Stimulated activated naive CD8-positive, alpha-beta T cell treated with anti-CD3 and anti-CD28 coated beads, Interleukin-15, amount 100 ng/mL, for 72 hours (primary cell): ENCODE results near the gene EPPIN.
"Not testable (repeated sequence)": the region's sequence is repeated elsewhere in the genome, so short reads cannot be mapped to it uniquely, and the experiment has no call there.

Experiments used
- ATAC-seq: fragments of 150-1000 bp; cut with Tn5 transposase; 2 replicates; pipeline ENCODE4 v1.10.0; 2021; ENCODE audit warnings: mild to moderate bottlenecking, moderate library complexity
- DNase-seq, 2 donors: peaks; one replicate each; pipeline ENCODE4 v3.0.0; 2021 to 2022
- H3K27ac Mint-ChIP-seq, 2 donors: one replicate each; pipeline ENCODE4 v1.8.0; 2022; ENCODE audit warnings: mild to moderate bottlenecking in 2 of 2, mixed read lengths in 2 of 2, moderate library complexity in 2 of 2
- H3K27me3 Mint-ChIP-seq: one replicate; pipeline ENCODE4 v1.8.0; 2022; ENCODE audit warnings: mixed read lengths
- H3K4me1 Mint-ChIP-seq: one replicate; pipeline ENCODE4 v1.8.0; 2022; ENCODE audit warnings: mild to moderate bottlenecking, mixed read lengths
- H3K4me3 Mint-ChIP-seq, 2 donors: one replicate each; pipeline ENCODE4 v1.8.0; 2022; ENCODE audit warnings: mild to moderate bottlenecking in 2 of 2, mixed read lengths in 2 of 2, moderate library complexity in 1 of 2
- H3K9me3 Mint-ChIP-seq, 2 donors: one replicate each; pipeline ENCODE4 v1.8.0; 2022; ENCODE audit warnings: mixed read lengths in 2 of 2

EPPIN gene

DNA sequence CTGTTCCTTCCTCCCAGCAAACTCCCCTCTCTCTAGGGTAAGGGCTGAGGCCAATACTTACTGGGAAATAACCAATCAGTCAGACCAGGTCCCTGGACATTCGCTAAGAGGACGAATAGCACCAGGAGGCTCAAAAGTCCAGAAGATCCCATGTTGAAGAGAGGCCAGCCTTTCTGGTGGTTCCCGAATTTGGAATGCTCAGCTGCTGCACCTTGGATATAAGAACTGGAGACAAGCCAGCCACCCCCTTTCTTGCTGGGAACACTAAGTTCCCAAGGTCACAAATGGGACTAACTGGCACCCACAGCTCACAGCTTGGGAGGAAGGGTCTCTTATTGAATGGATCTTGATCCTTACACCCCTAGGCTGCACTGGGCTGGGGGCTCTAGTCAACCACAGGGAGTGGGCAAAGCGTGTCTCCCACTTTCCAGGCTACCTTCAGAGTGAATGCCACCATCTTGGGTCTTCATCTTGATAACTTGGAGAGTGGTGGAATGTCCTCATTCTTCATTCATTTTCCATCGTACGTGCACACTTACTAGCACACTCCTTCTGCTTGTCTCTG, at the start of gene EPPIN:
EPPIN (minus strand) TSS at position 196 of the 565 bp plus-strand sequence; CDS start at position 152, 44 bp downstream.
- no peak for DNase-seq
- H3K27me3 Mint-ChIP-seq = peaks cover 22% of the 10 kb centered on the region
- H3K4me3 Mint-ChIP-seq = no peak within 1 kb of the TSS
- peaks cover 0 to 8% of the 10 kb centered on the region in 2 donors for H3K9me3 Mint-ChIP-seq
- H3K4me1 Mint-ChIP-seq = no peaks in the 10 kb centered on the region
- ATAC-seq = no peak
- no peak within 1 kb of the TSS for H3K27ac Mint-ChIP-seq

- Mint-ChIP-seq H3K4me3 (no peak overlapping the region), H3K27ac (no peak overlapping the region), H3K9me3 (no peaks in the 10 kb centered on the region), H3K27me3 (peaks cover 59% of the 10 kb centered on the region), H3K4me1 (no peaks in the 10 kb centered on the region)
- ATAC-seq (no peak), DNase-seq (no peak)
These were observed 48.0 kb upstream of the EPPIN start for GRCh38 chr20:45595235-45595634.

GRCh38 chr20:45593498-45593897, 46.3 kb upstream of the EPPIN start:
- no peak overlapping the region for H3K4me3 Mint-ChIP-seq
- no peak for DNase-seq
- H3K4me1 Mint-ChIP-seq = no peaks in the 10 kb centered on the region
- no peak for ATAC-seq
- H3K27me3 Mint-ChIP-seq = peaks cover 61% of the 10 kb centered on the region
- no peaks in the 10 kb centered on the region for H3K9me3 Mint-ChIP-seq
- no peak overlapping the region for H3K27ac Mint-ChIP-seq

DNA sequence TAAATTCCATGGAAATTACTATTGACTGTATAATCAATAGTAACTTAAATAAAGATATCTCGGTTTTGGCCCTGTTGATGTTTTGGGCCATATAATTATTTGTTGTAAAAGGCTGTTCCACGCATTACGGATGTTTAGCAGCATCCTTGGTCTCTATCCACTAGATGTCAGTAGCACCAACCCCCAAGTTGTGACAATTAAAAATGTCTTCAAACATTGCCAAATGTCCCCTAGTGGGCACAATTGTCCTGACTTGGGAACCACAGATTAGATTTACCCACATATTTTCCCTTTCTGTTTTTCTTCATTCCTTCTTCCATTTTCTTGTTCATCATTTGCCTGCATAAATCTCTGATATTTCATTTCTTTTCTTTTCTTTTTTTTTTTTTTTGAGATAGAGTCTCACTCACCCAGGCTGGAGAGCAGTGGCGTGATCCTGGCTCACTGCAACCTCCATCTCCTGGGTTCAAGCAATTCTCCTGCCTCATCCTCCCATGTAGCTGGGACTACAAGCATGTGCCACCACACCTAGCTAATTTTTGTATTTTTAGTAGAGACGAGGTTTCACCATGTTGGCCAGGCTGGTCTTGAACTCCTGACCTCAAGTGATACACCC, 45.5 kb upstream of the EPPIN start:
- peaks cover 57% of the 10 kb centered on the region for H3K27me3 Mint-ChIP-seq
- no peaks in the 10 kb centered on the region for H3K4me1 Mint-ChIP-seq
- DNase-seq = peak; percentile 14 to 33
- no peak overlapping the region for H3K27ac Mint-ChIP-seq
- H3K4me3 Mint-ChIP-seq = no peak overlapping the region
- ATAC-seq = peak; percentile 83
- H3K9me3 Mint-ChIP-seq = no peaks in the 10 kb centered on the region

DNA sequence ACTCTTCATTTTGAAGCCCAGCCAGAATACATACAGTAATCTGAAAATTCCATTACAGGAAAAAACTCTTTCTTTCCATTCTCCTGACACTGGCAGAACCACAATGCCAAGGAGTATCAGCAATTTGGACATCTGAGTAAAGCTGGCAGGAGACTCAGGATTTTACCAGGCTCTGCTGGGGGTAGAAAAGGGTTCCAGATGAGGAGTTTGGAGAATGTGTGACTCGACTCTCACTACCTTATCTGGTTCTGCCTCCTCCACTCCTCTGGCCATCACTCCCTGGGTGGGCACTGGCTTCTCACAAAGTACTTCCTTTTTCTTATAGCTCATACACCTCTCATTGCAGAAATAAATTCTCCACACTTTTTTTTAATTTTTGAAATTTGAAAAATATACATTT, 42.5 kb upstream of the EPPIN start:
- ATAC-seq (no peak), DNase-seq (no peak)
- H3K27me3 Mint-ChIP-seq = peaks cover 44% of the 10 kb centered on the region
- no peaks in the 10 kb centered on the region for H3K9me3 Mint-ChIP-seq
- no peaks in the 10 kb centered on the region for H3K4me1 Mint-ChIP-seq
- no peak overlapping the region for H3K4me3 Mint-ChIP-seq
- H3K27ac Mint-ChIP-seq = no peak overlapping the region

DNA sequence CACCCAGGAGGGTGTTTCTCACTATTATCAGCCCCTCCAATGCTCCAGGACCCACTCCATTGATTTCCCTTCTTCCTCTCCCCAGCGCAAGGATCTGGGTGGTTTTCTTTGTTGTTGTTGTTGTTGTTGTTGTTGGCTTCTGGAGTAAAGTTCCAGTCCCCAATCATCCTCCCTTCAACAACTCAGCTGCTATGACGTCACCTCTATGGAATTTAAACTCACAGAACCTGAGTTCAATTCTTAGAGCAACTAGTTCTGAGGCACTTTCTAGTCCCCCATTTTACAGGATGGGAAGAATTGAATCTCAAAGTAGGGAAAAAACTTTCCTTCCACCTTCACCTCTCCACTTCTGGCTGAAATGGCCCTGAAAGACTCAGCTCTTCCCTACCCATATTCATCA, 41.6 kb upstream of the EPPIN start:
- Mint-ChIP-seq H3K4me3 (no peak overlapping the region), H3K4me1 (no peaks in the 10 kb centered on the region), H3K27ac (no peak overlapping the region), H3K27me3 (peaks cover 35% of the 10 kb centered on the region), H3K9me3 (no peaks in the 10 kb centered on the region)
- DNase-seq (no peak), ATAC-seq (no peak)

DNA sequence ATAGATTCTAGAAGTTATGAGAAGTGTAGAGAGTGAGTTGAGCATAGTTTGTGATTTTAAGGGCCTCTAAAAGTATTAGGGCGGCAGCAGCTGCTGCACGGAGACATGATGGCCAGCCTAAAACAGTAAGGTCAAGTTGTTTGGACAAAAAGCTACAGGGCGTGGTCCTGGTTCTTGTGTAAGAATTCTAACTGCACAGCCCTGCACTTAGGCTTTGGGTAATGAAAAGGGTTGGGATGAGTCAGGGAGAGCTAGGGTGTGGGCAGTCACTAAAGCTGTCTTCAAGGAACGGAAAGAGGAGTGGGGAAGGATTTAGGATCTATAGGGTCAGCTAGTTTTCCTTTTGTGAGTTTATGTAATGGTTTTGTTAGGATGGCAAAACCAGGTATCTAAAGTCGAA, 38.8 kb upstream of the EPPIN start:
- not testable (repeated sequence) for H3K9me3 Mint-ChIP-seq, H3K4me1 Mint-ChIP-seq, H3K4me3 Mint-ChIP-seq, H3K27ac Mint-ChIP-seq, ATAC-seq, DNase-seq
- peaks cover 14% of the 10 kb centered on the region for H3K27me3 Mint-ChIP-seq

DNA sequence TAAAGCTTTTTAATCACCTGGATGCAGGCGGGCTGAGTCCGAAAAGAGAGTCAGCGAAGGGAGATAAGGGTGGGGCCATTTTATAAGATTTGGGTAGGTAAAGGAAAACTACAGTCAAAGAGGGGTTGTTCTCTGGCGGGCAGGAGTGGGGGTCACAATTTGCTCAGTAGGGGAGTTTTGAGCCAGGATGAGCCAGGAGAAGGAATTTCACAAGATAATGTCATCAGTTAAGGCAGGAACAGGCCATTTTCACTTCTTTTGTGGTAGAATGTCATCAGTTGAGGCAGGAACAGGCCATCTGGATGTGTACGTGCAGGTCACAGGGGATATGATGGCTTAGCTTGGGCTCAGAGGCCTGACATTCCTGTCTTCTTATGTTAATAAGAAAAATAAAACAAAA, 37.1 kb upstream of the EPPIN start:
- not testable (repeated sequence) for DNase-seq, H3K4me1 Mint-ChIP-seq, H3K4me3 Mint-ChIP-seq

DNA sequence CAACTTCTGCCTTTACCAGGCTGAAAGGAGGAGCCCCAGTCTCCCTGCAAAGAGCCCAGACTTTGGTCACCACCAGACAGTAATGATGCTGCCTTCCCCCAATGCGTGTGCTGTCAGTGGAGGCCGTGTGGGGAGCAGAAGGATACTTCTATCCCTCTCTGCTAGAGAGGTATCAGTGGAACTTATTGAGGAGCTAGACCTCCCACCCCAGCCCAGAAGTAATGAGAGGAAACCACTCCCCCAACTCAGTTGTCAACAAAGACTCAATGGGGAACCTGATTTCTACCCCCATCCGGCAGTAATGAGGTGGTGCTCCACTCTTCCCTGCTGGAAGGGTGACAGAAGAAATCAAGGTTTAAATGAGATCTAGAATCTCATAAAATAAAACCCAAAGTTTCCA, 36.3 kb upstream of the EPPIN start:
- Mint-ChIP-seq H3K27me3 (peaks cover 14% of the 10 kb centered on the region), H3K4me3 (no peak overlapping the region), H3K9me3 (no peaks in the 10 kb centered on the region), H3K4me1 (no peaks in the 10 kb centered on the region), H3K27ac (no peak overlapping the region)
- no peak for ATAC-seq
- no peak for DNase-seq

More for the DNA sequence above, 37.1 kb upstream of the EPPIN start:
- peaks cover 16% of the 10 kb centered on the region for H3K27me3 Mint-ChIP-seq
- H3K9me3 Mint-ChIP-seq, ATAC-seq, H3K27ac Mint-ChIP-seq: not testable (repeated sequence)

DNA sequence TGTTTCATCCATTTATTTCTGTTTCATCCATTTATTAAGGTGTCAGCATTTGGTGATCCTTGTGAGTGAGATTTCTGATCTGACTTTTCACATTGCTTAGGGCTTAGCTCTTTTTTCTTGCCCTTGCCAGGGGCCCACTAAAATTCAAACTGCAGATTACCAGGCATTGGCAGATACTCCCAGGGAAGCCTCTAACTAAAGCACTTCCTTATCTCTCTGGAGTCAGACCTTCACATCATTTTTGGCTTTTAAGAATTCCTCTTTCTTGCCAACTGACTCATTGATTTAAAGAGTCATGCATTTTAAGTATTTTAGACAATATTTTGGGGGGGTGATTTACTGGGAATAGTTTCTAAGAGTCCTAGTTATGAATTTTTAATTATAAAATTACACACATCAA, 34.5 kb upstream of the EPPIN start:
- Mint-ChIP-seq H3K9me3 (no peaks in the 10 kb centered on the region), H3K4me3 (no peak overlapping the region), H3K27me3 (peaks cover 11% of the 10 kb centered on the region), H3K27ac (peak overlapping the region in 1 of 2 donors; percentile 4), H3K4me1 (no peaks in the 10 kb centered on the region)
- DNase-seq = no peak
- ATAC-seq = no peak

GRCh38 chr20:45579184-45579583, 32.0 kb upstream of the EPPIN start, which contains the start of gene WFDC8:
WFDC8 (minus strand) TSS chr20:45579284; CDS start chr20:45579247, 37 bp downstream.
- DNase-seq (no peak), ATAC-seq (no peak)
- Mint-ChIP-seq H3K27ac (peak within 1 kb of the TSS in 1 of 2 donors; percentile 14), H3K27me3 (peaks cover 20% of the 10 kb centered on the region), H3K9me3 (no peaks in the 10 kb centered on the region), H3K4me3 (no peak within 1 kb of the TSS), H3K4me1 (no peaks in the 10 kb centered on the region)

GRCh38 chr20:45578231-45578630, 31.0 kb upstream of the EPPIN start:
- Mint-ChIP-seq H3K9me3 (no peaks in the 10 kb centered on the region), H3K27me3 (peaks cover 20% of the 10 kb centered on the region), H3K27ac (no peak overlapping the region), H3K4me1 (no peaks in the 10 kb centered on the region), H3K4me3 (no peak overlapping the region)
- DNase-seq (no peak), ATAC-seq (no peak)

GRCh38 chr20:45576995-45577394, 29.8 kb upstream of the EPPIN start:
- Mint-ChIP-seq H3K9me3 (no peaks in the 10 kb centered on the region), H3K27me3 (peaks cover 20% of the 10 kb centered on the region)

DNA sequence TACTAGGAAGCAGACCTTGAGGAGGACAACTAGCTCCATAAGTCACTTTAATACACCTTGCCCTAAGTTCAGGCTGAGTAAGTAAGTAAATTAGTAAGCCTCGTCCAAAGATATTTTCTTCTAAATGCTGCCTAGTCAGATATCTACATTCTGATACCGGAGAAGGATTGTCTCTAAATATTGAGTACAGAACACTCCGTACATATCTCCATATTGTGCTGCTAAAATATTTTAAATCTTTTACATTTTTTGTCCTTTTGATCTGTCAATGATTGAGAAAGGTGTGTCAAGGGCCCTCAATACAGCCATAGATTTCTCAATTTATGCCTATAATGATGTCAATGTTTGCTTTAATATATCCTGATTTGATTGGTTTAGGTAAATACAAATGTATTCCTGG, 28.7 kb upstream of the EPPIN start:
- H3K27me3 Mint-ChIP-seq = peaks cover 30% of the 10 kb centered on the region
- DNase-seq (no peak), ATAC-seq (no peak)
- H3K4me1 Mint-ChIP-seq = no peaks in the 10 kb centered on the region
- H3K27ac Mint-ChIP-seq = no peak overlapping the region
- H3K9me3 Mint-ChIP-seq = no peaks in the 10 kb centered on the region
- no peak overlapping the region for H3K4me3 Mint-ChIP-seq

More at GRCh38 chr20:45576995-45577394, 29.8 kb upstream of the EPPIN start:
- DNase-seq (no peak), ATAC-seq (no peak)
- Mint-ChIP-seq H3K4me1 (no peaks in the 10 kb centered on the region), H3K4me3 (no peak overlapping the region), H3K27ac (no peak overlapping the region)

DNA sequence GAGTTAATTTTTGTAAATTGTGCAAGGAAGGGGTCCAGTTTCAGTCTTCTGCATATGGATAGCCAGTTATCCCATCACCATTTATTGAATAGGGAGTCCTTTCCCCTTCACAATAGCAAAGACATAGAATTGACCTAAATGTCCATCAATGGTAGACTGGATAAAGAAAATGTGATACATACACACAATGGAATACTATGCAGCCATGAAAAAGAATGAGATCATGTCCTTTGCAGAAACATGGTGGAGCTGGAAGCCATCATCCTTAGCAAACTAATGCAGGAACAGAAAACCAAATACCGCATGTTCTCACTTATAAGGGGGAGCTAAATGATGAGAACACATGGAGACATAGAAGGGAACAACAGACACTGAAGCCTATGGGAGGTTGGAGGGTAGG, 22.4 kb upstream of the EPPIN start:
- ATAC-seq, H3K9me3 Mint-ChIP-seq, H3K4me3 Mint-ChIP-seq, H3K27ac Mint-ChIP-seq, H3K4me1 Mint-ChIP-seq, DNase-seq, H3K27me3 Mint-ChIP-seq: not testable (repeated sequence)

DNA sequence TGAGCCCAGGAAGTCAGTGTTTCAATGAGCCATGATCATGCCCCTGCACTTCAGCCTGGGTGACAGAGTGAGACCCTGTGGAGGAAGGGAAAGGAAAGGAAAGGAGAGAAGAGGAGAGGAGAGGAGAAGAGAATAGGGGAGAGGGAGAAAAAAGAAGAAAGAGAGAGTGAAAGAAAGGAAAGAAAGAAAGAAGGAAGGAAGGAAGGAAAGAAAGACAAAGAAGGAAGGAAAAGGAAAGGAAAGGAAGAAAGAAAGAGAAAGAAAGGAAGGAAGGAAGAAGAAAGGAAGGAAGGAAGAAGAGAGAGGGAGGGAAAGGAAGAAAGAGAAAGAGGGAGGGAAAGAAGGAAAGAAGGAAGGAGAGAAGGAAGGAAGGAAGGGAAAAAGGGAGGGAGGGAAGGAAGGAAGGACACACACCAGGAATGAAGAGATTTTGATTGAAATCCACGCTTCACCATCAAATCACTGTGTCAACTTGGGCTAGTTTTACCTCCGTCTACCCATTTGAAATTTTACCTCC, 17.6 kb upstream of the EPPIN start:
- Mint-ChIP-seq H3K27me3 (no peaks in the 10 kb centered on the region), H3K4me3 (no peak overlapping the region), H3K4me1 (no peaks in the 10 kb centered on the region), H3K9me3 (peaks cover 4% of the 10 kb centered on the region in 2 donors), H3K27ac (no peak overlapping the region)
- DNase-seq = no peak
- no peak for ATAC-seq
